ENCODE data around the gene ZNF576. TPM values are rescaled to one million over a fixed set of nuclear protein-coding genes. Genes with fewer than 3 reads are reported as not detected.

The ZNF576 gene
- total and polyA plus RNA-seq, 9 of the 15 experiments (the other 6 are each of a cell fraction or from before 2014, with no cell fraction given), result 6.8 to 18.2 (median 12.2) TPM

DNA sequence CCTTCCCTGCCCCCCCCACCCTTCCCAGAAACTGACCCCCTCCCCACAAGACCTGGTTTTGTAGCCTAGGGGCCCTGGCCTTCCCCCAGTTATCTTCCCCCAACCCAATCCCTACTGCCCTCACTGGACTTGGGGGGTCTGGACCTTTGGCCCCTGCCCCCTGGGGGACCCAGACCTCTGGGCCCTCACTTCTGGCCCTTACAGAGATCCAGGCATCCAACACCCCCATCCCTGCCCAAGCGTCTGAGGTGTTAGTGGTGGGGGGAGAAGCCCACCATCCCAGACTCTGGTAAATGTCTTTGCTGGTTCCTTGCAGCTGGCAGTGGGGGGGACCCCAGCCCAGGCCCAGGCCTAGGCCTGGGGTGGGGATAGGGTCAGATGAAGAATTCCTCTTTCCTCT is 26.6 kb downstream of the ZNF576 start:
- Histone ChIP-seq H3K36me3 (ENCODE audit: control insufficient read depth, insufficient read depth, low read length) (peaks cover 2% of the 10 kb centered on the region; the same call in 2 of the 3 replicates), H3K4me2 (ENCODE audit: insufficient read depth, low read length) (no peak overlapping the region; the same call in 1 of the 2 replicates), H3K4me3 (no peak overlapping the region), H3K9ac (ENCODE audit: insufficient read depth in 1 of 2, low read depth in 2 of 2, low read length in 2 of 2) (0 out of 4 replicates have a peak overlapping the region, but pooled peaks of 1 of the 2 experiments have one; percentile 43), H3K27me3 (ENCODE audit: control insufficient read depth in 2 of 2, insufficient read depth in 2 of 2, low read length in 2 of 2) (no peaks in the 10 kb centered on the region), H4K20me1 (replicated peaks; ENCODE audit: control insufficient read depth, insufficient read depth, low read length) (no peaks in the 10 kb centered on the region), H3K79me2 (ENCODE audit: control insufficient read depth, insufficient read depth, low read length) (peaks cover 26% of the 10 kb centered on the region), H3K4me1 (replicated peaks in 1 of 2; ENCODE audit: control insufficient read depth in 2 of 2, insufficient read depth in 2 of 2, low read length in 2 of 2) (peaks cover 46 to 73% of the 10 kb centered on the region in 2 experiments), H3K27ac (ENCODE audit: extremely low read depth, low read depth, low read length) (peak overlapping the region; percentile 31; the same call in 2 of the 3 replicates), H3K9me3 (replicated peaks; ENCODE audit: control insufficient read depth, insufficient read depth, low read depth, low read length) (no peaks in the 10 kb centered on the region), H3K9me1 (ENCODE audit: control insufficient read depth, insufficient read depth, low read length) (peaks cover 2% of the 10 kb centered on the region), H2AFZ (ENCODE audit: low read depth, low read length) (no peak overlapping the region)
- ChIA-PET CTCF (ENCODE audit: low intra/inter-chr PET ratio) (no interaction called here), POLR2A (no interaction called here)
- no TSS peak for BruUV-seq (replicated peaks)
- peak; percentile 53; the same call in 1 of the 2 replicates for TF ChIP-seq ZBTB7A (IDR thresholded peaks at IDR 0.05; ENCODE audit: borderline replicate concordance, control insufficient read depth, low read depth, low read length)
- TF ChIP-seq, protein P1, sequence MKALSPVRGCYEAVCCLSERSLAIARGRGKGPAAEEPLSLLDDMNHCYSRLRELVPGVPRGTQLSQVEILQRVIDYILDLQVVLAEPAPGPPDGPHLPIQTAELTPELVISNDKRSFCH (CRISPR knock-in tag; IDR thresholded peaks at IDR 0.05), result no peak
- TF ChIP-seq, protein P1 (tag; IDR thresholded peaks at IDR 0.05), result no peak
- ATAC-seq (no peak), FAIRE-seq (no peak), DNase-seq (ENCODE audit: extremely low read depth in 1 of 4, low spot score in 3 of 4) (no peak)
- 100% methylated on average over 1 of the region's 1 CpG for WGBS (ENCODE audit: insufficient coverage, low coverage, missing lambda C conversion rate)
- intact Hi-C loops (cut with micrococcal nuclease), result loop anchor here (10.0 kb wide), 2 partner anchors 68 to 178 kb away; no protein-coding TSS in a partner anchor
- in situ Hi-C loops (cut with MboI), result no loop called here
